T follicular helper cell (primary cell): ENCODE results near the gene LAGE3.
A peak's percentile ranks its signal among the peaks of the same experiment; 100 is the strongest.

Source experiments
- DNase-seq: peaks from one replicate; pipeline ENCODE4 v3.0.0-alpha.2; 2020; ENCODE audit warnings: low read depth

The LAGE3 gene

GRCh38 chrX:154435171-154435733 lies 43.8 kb downstream of the LAGE3 start:
- DNase-seq = no peak

DNA sequence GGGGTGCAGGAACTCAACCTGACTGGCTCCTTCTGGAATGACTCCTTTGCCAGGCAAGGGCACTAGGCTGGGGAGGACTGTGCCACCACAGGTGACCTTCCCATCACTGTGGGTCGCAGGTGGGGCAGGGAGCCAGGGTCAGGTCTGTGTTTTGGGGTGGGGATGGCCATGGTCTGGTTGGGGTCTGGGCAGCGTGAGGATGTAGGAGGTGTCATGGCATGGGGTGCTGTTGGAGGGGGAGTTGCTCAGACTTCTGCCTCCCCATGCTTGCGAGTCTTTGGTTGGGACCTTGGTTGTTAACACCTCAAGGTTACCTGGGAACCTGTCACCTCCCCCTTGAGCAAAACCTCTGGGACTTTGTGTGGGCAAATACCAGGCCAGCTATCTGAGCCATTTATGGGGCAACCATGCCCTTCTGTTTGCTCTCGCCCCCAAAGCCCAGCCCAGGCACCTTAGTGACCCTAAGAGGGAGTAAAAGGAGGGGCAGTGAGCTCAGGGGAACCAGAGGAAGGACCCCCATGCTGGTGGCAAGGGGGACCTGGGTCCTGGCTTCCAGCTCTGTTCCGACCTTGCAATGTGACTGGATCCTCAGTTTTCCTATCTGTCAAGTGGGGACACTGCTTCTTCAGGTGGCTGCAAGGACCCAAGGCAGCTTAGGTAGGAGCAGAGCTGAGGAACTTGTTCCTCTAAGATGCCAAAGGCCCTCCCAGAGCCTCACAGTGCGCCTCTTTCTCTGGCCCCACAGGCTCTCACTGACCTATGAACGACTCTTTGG lies 44.5 kb downstream of the LAGE3 start:
- DNase-seq = no peak

DNA sequence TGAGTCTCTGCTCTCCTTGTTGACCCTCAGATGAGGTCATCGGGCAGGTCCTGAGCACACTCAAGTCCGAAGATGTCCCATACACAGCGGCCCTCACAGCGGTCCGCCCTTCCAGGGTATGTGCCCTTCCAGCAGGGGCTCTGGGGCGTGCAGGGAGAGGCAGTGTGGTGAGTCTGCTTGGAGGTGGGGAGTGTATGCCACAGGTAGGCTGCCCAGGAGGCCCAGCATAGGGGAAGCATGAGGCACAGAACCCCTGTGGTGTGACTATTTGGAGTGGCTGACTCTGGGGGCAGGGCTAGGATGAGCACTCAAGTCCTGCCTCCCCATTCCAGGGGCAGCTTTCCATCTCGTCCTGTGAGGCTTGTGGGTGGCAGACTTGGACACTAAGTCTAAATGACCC lies 45.5 kb downstream of the LAGE3 start:
- DNase-seq = no peak

- no peak for DNase-seq
Measured at GRCh38 chrX:154432210-154432609, 46.9 kb downstream of the LAGE3 start.

DNA sequence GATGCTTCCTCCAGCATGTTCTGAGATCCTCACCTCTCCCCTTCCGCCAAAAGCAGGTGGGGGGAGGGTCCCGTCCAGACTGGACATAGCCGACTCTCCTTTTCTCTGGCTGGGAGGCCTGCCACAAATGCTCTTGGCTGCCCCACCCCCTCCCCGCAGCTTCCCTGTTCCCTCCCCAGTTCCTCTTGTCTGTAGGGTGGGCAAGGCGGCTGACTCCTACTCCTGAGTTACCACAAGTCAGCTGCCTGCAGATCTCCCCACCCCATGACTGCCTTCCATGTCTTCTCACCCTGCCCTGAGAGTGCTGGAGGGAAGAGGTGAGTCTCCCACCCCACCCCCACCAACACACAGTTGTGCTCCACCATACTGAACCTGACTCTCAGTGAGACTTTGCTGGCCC lies 47.7 kb downstream of the LAGE3 start:
- no peak for DNase-seq

- no peak for DNase-seq
Measured at GRCh38 chrX:154430916-154431315, 48.2 kb downstream of the LAGE3 start.

- DNase-seq = no peak
Measured at GRCh38 chrX:154430479-154430878, 48.6 kb downstream of the LAGE3 start.

DNA sequence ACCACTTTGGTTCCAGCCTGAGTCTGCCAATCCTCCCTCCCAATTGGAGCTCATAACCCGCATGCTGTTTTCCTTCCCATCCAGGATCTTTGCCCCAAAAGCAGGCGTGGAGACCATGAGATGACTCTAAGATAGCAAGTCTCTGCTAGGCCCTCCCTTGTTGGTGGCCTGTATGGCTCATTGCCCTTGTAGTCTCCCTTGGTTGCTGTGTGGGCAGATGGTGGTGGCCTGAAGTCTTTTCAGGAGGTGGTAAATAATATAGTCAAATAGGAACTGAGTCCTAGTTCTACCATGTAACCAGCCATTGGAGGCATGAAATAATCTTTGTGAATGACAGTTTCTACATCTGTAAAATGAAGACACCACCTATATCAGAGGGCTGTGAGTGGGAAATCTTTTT lies 49.4 kb downstream of the LAGE3 start:
- no peak for DNase-seq

DNA sequence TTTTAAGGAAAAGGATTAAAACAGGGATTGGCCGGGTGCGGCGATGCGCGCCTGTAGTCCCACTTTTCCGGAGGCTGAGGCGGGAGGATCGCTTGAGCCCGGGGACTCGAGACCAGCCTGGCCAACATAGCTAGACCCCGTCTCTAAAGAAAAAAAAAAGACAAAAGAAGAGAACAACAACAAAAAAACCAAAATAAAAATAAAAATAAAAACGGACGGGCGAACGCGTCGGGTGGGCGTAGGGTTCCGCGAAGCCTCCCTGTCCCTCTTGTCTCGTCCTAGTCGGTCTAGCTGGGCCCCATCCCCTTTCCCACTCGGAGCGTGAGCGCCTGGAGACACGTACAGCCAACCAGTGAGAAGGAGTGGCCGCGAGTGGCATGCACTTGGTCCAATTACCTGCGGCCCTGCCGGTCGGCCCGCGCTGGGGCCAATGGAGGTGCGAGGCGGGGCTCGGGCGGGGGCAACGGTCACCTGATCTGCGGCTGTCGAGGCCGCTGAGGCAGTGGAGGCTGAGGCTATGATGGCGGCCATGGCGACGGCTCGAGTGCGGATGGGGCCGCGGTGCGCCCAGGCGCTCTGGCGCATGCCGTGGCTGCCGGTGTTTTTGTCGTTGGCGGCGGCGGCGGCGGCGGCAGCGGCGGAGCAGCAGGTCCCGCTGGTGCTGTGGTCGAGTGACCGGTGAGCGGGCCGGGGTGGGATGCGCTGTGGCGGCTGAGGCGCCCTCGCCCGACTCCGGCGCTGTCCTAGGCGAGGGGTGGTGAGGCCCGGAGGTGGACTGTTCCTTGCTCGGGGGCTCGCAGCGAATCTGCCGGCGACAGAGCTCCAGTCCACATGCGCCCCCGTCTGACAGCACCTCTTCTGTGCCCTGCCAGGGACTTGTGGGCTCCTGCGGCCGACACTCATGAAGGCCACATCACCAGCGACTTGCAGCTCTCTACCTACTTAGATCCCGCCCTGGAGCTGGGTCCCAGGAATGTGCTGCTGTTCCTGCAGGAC lies 50.6 kb downstream of the LAGE3 start, which contains the start of gene ATP6AP1:
TSS of gene ATP6AP1 (plus strand) at position 502 of the 996 bp plus-strand sequence. CDS start at position 518, 16 bp downstream.
- DNase-seq = peak; percentile 83
